Gastroesophageal sphincter (tissue), 3 donors: ENCODE data around the gene TUBB4B.

ENCODE experiments used
- CTCF ChIP-seq, 4 experiments: fragments of 200-600 bp in 2 of 4; fragments of 450-650 bp in 2 of 4; sonication (generic) in 1 of 4; IDR thresholded peaks; one replicate each; pipeline ENCODE4 v1.5.1; 2017 to 2019; ENCODE audit warnings: antibody characterized with exemption in 4 of 4, mild to moderate bottlenecking in 2 of 4, moderate library complexity in 2 of 4
- POLR2A ChIP-seq, 2 donors: fragments of 450-650 bp; IDR thresholded peaks; one replicate each; pipeline ENCODE4 v1.6.1; 2017; ENCODE audit warnings: antibody characterized with exemption in 2 of 2, mild to moderate bottlenecking in 2 of 2, moderate library complexity in 1 of 2

GRCh38 chr9:137219757-137220316, 21.2 kb upstream of the TUBB4B start:
- TF ChIP-seq POLR2A (IDR thresholded peaks at IDR 0.05) = no peak
- no peak for TF ChIP-seq CTCF (IDR thresholded peaks at IDR 0.05)
